Stimulated activated naive CD4-positive, alpha-beta T cell (primary cell): ENCODE data around the gene ZFP36L1.

Experiments used
- DNase-seq, 6 experiments: peaks; one replicate each; lab custom pipeline; 2025; lab: John Stamatoyannopoulos, UW

The ZFP36L1 gene, protein sequence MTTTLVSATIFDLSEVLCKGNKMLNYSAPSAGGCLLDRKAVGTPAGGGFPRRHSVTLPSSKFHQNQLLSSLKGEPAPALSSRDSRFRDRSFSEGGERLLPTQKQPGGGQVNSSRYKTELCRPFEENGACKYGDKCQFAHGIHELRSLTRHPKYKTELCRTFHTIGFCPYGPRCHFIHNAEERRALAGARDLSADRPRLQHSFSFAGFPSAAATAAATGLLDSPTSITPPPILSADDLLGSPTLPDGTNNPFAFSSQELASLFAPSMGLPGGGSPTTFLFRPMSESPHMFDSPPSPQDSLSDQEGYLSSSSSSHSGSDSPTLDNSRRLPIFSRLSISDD

DNA sequence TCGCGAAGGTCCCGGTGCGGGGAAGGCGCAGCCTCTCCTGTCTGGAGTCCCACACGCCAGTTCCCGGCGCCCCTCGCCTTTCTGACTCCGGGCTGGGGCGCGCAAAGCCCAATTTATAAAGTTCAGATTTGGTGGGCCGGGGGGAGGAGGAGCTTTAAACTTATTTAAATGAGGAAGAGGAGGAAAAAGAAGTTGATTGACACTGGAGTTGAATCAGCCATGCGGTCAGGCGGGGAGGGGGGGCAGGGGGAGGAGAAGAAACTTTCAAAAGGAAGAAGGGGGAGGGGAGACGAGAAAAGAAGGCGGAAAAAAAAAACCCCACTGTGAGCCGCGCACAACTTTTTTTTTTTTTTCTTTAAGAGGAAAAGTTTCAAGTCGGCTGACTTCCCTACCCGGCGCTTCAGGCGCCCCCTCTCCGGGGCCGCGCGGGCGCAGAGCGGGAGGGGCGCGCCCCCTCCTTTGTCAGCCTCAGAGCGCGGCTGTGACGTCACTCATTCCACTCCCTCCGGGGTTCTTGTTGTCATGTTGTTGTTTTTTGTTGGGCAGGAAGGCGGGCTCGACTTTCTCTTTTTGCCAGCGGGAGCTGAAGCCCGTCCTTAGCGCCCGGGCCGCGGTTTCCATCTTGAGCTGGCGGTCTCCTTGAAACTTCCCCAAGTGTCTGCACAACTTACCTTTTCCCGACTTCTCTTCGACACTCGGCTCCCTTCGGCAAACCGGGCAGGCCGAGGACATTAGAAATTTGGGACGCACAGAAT, at the start of gene ZFP36L1:
Gene ZFP36L1 (minus strand): TSS at position 89 of the 755 bp plus-strand sequence. CDS start 129 bp downstream, outside the sequence.
- DNase-seq = peak; percentile 87 to 94 (median 92)

DNA sequence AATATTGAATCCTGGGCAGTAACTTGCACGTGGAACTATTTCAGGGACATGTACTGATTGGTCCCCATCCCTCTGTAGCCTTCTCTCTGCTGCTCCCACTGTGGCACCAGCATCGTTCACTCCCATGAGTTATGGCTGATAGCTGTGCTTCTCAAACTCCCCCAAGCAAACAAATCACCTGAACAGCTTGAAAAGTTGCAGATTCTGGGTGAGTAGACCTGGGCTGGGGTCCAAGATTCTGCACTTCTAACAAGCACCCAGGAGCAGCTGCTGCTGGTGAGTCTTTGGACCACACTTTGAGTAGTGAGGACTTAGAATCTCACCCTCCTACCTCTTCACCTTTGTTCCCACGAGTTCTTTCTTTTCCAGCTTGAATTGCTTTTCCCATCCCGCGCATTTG, 49.4 kb upstream of the ZFP36L1 start:
- no peak for DNase-seq

DNA sequence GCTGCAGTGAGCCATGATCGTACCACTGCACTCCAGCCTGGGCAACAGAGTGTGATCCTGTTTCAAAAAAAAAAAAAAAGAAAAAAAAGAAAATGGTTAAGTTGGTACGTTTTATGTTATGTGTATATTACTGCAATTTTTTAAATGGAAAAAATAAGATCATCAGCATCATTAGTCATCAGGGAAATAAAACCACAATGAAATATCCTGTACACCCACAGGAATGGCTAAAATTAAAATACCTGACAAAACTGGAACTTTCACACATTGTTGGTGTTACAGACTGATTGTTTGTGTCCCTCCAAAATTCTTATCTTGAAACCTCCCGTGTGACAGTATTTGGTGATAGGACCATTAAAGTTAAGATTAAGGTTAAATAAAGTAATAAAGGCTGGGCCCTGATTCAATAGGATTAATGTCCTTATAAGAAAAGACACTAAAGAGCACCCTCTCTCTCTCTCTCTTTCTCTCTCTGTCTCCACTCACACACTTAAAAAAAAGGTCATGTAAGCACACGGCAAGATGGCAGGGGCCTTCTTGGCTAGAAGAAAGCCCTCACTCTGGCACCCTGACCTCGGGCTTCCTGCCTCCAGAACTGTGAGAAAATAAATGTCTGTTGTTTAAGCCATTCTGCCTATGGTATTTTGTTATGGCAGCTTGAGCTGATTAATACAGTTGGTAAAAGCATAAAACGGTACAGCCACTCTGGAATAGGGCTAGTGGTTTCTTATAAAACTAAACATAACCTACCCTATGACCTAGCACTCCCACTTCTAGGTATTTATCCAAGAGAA, 48.3 kb upstream of the ZFP36L1 start:
- no peak for DNase-seq

DNA sequence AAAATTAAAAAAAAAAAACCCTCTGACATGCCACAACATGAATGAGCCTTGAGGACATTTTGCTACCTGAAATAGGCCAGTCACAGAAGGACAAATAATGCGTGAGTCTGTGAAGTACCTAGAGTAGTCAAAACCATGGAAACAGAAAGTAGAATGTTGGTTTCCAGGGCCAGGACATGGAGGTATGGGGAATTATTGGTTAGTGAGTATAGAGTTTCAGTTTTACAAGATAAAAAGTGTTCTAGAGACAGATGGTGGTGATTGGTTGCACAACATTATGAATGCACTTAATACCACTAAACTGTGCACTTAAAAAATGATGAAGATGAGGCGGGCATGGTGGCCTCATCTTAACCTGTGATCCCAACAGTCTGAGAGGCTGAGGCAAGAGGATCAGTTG, 47.6 kb upstream of the ZFP36L1 start:
- no peak for DNase-seq

DNA sequence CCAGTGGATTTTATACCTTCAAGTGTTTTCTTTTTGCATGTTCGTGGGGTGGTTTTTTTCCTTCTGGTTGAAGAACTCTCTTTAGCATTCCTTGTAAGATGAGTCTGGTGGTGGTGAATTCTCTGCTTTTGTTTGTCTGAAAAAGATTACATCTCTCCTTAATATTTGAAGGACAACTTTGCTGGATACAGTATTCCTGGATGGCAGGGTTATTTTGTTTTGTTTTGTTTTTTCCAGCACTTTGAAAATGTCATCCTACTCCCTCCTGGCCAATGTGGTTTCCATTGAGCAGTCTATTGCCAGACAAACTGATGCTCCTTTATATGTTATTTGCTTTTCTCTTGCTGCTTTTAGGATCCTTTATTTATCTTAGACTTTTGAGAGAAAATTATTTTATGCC, 43.2 kb upstream of the ZFP36L1 start:
- no peak for DNase-seq

DNA sequence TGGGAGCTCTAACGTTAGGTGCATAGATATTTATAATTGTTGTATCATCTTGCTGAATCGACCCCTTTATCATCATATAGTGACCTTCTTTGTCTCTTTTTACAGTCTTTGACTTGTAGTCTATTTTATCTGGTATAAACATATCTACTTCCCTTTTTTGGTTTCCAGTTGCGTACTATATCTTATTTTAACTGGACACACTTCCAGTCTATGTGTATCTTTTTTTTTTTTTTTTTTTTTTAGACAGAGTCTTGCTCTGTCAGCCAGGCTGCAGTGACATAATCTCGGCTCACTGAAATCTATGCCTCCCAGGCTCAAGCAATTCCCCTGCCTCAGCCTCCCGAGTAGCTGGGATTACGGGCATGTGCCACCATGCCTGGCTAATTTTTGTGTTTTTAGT, 41.9 kb upstream of the ZFP36L1 start:
- DNase-seq = no peak

DNA sequence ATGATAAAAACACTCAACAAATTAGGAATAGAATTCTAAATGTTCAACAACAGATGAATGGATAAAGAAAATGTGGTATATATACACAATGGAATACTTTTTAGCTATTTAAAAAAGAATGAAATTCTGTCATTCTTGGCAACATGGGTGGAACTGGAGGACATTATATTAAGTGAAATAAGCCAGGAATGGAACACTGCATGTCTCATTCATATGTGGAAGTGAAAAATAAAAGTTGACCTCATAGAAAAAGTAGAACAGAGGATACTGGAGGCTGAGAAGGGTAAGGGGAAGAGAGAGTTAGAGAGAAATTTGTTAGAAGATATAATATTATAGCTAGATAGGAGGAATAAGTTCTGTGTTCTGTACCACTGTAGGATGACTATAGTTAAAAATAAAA, 35.8 kb upstream of the ZFP36L1 start:
- no peak for DNase-seq

DNA sequence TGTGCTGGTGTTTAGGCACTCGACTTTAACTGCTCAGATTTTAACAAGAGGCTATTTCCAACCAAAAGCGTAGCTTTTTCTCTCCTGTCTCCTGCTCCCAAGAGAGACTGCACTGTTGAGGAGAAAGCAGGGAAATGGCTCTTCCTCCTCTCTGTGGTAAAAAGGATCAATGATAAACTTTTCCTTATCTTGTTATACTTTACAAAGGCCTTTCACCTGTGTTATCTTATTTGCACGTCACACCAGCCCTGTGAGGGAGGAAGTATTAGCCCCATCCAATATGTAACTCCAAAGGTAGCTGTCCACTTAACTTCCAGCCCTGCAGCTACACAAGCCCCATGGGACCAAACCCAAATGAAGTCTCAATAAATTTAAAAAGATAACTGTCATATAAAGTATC, 32.9 kb upstream of the ZFP36L1 start:
- no peak for DNase-seq

DNA sequence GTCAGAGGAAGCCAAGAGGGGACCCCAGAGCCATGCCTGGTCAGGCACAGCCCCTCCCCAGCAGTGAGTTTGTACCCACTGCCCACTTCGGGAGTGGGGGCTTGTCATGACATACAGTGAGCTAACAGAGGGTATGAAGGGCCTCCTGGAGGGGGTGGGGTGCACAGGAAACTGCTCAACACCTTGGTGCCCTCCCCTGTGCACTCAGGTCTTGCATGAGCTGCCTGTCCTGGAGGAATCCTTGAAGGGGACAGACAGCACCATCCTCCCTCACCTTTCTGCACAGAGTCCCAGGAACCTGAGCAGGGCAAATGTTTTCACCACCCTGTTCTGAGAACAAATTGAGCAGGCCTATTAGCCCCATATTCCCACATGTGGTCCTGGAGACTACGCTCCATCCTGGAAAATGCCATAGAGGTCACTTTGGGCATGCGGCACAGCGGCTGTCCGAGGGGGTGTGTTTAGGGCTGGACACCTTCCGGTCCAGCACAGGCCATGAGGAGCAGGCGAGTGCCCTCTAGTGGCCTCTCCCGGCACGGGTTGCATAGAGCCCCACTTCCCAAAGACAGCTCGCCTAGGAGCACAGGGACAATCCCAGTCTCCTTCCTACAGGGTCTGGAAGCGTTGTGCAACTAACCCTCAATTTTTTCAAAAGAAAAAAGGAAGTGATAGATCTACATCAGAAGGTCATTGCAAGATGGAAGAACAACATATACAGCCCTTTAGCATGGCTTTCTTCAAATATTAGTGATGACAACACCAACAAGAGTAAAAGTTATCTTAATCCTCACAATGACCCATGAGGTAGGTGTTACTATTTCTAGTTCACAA, 31.9 kb upstream of the ZFP36L1 start:
- peak in 1 of 6 experiments; percentile 16 for DNase-seq

DNA sequence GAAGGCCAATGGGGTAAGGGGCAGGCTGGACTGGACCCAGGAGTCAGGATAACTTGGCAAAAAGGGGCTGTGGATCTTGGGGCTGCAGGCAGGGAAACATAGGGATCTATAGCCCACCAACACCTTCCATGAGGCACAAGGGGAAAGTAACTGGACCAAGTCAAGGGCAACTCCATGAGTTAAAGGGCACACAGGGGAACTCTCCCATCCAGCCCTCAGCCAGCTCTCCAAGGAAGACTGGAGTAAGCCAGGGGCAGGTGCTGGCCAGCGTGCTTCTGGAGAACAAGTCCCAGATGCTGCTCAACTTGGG, 31.3 kb upstream of the ZFP36L1 start:
- DNase-seq = no peak

DNA sequence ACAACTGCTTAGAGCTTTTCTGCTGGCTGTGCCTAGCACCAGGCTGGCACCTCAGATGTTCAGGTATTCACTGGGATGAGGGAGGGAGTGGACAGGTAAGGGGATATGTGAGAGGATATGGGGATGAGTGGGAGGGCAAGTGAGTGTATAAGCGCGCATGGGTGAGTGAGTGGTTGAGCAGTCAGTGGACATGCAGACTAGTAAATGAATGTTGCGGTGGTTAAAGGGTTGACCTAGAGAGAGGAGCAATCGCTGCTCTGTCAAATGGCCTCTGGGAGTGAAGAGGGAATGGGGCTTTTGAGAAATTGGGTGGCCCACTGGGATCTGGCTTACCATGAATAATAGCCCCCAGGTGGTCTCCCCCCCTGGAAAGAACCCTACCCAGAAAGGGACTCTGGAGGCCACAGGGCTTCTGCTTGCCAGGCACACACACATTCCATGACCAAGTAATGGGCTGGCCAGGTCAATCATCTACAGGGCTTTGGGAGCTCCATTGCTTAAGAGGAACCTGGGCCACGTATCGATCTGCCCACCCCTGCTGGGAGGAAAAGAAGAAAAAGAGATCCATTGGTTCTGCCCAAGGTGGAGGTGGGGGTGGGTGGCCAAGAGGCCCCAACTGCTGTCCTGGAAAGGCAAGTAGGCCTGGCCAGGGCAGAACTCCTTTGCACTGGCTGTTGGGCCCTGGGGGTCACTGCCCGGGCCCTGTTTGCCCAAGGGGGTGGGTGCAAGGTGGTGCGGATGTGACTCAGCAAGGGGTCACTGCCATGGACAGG, 30.8 kb upstream of the ZFP36L1 start:
- no peak for DNase-seq

DNA sequence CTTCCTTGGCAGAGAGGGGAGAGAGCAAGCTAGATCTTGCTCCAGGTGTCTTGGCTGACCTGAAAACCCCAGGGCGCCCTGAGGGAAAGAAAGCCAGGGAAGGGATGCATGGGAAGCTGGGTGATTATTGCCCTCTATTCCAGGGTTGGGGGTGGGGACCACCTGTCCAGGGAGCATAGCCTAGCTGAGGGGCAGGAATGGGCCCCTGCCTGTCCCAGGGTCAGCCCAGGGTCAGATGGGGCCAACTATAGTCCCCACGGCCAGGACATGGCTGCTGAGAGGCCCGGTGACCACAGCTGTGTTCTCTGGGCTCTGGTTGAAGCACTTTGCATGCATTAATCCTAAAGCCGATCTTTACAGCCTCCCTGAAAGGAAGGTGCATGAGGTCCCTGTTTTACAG, 30.1 kb upstream of the ZFP36L1 start:
- DNase-seq = no peak

DNA sequence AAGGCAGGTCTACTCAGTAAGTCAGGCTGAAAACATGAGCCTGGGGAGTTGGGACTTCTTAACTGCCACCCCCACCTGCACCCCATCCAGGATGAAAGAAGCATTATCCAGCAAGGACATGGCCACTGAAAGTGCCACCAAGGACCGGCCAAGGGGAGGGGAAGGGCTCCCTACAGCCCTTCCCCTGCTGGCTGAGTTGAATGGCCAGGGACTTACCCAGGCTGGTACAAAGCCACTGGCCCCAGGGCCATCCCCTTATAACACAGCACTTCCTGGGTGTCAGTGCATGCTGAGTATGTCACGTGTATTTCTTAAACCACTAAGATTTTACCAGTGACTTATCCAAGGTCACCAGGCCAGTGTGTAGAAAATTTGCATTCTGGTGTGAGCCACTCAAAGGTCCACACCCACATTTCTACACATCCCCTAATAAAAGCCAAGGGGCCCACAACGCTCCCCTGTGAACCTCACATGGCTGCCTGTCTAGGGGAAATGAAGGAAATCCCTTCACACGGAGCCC, 29.3 kb upstream of the ZFP36L1 start:
- DNase-seq = no peak

DNA sequence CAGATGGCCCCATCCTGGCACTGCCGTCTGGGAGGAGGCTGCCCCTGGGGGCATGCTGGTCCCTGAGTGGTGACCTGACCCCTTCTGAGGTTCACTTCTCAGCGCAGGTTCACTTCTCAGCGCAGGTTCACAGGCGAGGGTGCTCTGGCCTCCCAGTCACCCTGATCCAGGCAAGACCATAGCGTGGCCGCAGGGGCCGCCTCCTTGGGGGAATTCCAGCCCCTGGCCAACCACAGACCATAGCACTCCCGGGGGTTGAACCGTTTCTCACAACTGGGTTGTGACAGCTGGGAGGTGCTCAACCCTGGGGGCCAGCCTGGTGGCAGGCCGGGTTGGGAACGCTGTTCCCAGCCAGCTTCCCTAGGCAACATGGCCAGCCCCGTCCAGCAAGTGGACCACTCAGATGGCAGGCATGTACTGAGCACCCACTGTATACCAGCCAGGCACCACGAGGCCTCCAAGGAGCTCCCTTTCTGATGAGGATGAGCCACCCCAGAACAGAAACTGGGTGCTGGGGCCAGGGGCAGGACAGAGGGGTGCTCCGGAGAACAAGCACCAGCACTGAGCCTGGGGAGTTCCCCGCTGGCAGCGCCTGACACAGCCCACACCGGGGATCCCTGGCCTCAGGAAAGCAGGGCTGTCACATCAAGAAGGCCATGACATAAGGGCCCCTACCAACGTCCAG, 28.3 kb upstream of the ZFP36L1 start:
- DNase-seq = no peak

DNA sequence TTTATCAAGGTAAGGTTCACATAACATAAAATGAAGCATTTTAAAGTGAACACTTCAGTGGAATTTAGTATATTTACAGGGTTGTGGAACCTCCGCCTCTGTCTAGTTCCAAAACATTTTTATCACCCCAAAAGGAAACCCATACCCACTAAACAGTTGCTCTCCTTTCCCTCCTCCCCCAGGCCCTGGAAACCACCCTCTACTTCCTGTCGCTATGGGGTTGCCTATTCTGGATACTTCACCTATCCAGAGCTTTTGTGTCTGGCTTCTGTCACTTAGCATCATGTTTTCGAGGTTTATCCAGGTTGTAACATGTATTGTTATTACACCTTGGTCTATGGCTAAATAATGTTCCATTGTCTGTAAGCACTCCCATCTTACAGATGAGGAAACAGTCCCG, 27.7 kb upstream of the ZFP36L1 start:
- DNase-seq = peak; percentile 25 to 69 (median 57)

DNA sequence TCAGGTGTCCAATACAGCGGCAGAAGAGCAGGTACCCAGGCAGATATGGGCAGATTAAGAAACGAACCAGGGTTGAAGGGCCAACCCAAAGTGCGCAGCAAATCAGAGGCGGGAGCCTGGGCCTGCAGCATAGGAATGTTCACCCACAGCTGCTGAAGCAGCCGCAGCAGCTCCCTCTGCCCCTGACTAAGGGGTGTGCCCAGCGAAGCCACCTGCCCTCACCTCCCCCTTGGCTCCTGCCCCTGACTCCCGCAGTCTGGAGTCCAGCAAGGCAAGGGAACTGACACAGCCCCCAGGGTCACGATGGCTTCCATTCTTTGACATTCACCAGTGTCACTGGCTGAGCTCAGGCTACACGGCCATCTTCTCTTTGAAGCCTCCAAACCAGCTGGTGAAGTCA, 27.3 kb upstream of the ZFP36L1 start:
- DNase-seq = no peak

DNA sequence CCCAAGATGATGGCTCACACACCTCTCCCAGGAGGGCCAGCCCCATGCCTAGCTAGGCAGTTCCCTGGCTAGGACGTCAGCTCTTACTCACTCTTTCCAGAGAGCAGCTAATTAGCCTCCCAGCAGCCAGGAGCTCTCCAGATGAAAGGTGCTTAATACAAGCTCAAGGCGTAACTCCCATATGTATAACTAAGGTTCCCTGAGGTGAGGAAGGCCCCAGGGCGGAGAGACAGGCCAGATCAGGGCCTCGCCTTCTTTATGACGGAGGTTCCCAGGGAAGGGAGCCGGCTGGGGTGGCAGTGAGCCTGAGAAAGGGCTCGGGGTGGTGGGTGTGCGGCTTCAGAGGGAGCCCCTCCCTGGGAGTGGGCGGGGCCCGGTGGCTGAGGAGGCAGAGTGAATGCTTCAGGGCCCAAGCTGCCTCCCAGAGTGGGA, 26.4 kb upstream of the ZFP36L1 start:
- DNase-seq = peak in 2 of 6 experiments; percentile 13 to 16

DNA sequence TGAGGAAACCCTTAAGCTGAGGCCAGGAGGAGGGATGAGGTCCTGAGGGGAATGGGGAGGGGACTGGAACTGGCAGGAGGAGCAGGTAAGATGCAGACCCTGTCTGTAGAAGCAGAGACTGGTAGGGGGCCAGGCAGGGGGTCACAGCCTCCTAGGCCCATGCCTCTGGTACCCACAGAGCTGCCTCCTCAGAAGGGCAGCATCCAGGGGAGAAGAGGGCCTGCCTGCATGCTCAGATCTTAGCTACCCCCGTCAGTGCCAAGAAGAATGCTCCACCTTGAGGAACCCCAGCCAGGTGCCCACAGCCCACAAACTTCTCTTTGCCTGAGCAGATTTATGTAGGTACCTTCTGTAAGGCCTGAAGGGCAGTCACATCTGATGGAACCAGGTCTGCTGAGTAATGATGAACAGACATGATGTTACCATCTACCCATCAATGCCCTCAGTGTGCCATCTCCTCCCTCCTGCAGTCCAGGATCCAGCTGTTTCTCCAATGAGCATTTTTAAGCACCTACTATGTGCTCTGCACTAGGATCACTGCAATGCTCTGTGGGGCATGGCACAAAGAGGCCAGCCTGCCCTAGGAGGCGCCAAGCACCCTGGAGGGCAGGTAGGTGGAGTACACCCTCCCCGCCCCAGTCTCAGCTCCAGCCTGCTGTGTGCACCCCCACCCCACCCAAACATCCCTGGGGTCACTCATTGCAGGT, 24.8 kb upstream of the ZFP36L1 start:
- DNase-seq = no peak

DNA sequence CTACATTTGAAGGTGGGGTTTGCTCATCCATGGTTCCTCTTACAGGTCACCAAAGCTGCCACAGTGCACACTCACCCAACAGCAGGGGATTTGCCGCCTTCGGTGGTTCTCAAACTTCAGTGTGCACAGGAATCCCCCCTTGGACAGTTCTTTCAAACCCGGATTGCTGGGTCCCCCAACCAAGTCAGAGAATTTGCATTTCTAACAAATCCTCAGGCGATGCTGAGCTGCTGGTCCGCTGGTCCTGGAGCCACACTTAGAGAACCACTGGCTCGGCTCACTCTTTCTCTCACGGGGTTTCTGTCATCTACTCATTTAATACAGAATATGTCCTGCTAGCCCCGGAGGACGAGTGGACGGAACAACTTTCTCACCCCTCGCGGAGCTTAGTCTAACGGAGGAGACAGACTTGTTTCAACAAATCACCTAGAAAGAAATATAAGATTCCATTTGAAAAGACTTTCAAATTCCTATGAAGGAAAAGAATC, 24.1 kb upstream of the ZFP36L1 start:
- DNase-seq = no peak
